Mammary microvascular endothelial cell (primary cell): ENCODE measurements around the gene DDIT4L. TPM values are rescaled to one million over a fixed set of nuclear protein-coding genes. Genes with fewer than 3 reads are reported as not detected.

Experiments
- total RNA-seq: library from RNA; depleted of rRNA; stranded (reverse); fragments of >200 nt; gene quantifications from 2 replicates; pipeline ENCODE4 v1.2.3, GENCODE V29; 2015

DDIT4L gene, protein sequence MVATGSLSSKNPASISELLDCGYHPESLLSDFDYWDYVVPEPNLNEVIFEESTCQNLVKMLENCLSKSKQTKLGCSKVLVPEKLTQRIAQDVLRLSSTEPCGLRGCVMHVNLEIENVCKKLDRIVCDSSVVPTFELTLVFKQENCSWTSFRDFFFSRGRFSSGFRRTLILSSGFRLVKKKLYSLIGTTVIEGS
- 14.7 and 18.5 TPM in 2 replicates for total RNA-seq

DNA sequence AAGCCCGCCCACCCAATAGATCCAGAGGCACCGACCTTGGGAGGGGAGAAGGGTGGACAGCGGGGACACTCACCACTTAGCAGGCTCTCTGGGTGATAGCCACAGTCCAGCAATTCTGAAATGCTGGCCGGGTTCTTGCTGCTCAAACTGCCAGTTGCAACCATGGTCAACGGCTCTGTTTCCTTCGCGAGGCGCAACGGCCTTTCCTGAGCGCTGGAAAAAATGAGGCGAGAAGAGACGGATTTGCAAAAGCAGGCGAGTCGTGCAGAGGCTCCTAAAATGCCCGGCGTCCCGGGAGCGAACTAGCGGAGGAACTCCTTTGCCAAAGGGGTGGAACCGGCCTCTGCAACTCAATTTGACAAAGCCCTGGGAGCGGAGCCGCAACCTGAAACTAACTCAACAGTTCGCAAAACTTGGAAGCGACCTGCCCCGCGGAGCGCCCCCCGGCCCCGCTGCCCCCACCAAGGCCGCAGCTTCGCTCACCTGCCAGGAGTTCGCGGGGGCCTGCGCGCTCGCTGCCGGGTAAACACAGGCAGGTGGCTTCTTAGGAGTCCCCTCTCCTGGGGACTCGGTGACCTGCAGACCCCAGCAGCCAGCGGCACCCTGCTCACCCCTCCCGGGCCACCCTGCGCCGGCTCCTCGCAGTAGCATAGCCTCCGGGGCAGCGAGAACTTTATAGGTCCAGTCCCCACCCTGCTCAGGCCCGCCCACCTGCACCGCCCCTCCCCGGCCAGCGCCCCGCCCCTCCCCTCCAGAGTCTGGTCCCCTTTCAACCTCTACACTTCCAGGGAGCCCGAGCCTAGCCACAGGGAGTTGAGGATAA lies at the start of gene DDIT4L:
TSS of gene DDIT4L (minus strand) at position 649 of the 823 bp plus-strand sequence. CDS start at position 164, 485 bp downstream.

Other genes starting within 250 kb of the DDIT4L start
- 18.5 and 28.6 TPM in 2 replicates for gene DNAJB14, start 243.8 kb downstream of the DDIT4L start, total RNA-seq
- gene H2AZ1, start 240.2 kb downstream of the DDIT4L start, total RNA-seq = 825 and 878 TPM in 2 replicates